NB4 (cell line): ENCODE measurements around the gene NSUN4.

ENCODE experiments used
- CTCF ChIP-seq: IDR thresholded peaks from one replicate; pipeline ENCODE4 v1.5.1; 2012; ENCODE audit warnings: low read depth, low read length
- MAX ChIP-seq: IDR thresholded peaks from 2 replicates; pipeline ENCODE4 v1.6.1; 2011; ENCODE audit warnings: low read depth, low read length
- MYC ChIP-seq: IDR thresholded peaks from 2 replicates; pipeline ENCODE4 v1.6.1; 2011; ENCODE audit warnings: low read depth, low read length
- POLR2A ChIP-seq: IDR thresholded peaks from 2 replicates; pipeline ENCODE4 v1.6.1; 2011; ENCODE audit warnings: mild to moderate bottlenecking; ENCODE audit not compliant: insufficient read length; ENCODE audit errors: extremely low read depth

DNA sequence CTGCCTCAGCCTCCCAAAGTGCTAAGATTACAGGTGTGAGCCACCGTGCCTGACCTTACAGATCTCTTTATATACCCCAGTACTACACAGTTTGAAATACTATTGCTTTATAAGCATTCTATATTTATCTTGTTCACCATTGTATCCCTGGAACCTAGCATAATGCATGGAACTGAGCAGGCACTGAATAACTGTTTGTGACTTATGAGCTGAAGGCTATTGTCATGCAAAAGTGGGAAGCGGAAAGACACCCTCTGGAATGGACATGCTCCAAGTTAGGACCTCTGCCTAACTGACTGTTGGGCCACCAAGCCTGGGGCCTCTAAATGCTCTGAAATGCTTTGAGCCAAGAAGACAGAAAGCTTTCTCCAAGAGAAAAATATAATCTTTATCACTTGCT lies 45.3 kb upstream of the NSUN4 start:
- TF ChIP-seq CTCF (no peak), POLR2A (no peak), MYC (no peak), MAX (no peak)
